Left colon (tissue), 2 donors: ENCODE data around the gene RAMP3. TPM values are rescaled to one million over a fixed set of nuclear protein-coding genes. Genes with fewer than 3 reads are reported as not detected.

ENCODE experiments used
- ATAC-seq: fragments of 200-7000 bp; cut with Tn5 transposase; one replicate; pipeline ENCODE4 v1.9.1; 2020; ENCODE audit warnings: mild to moderate bottlenecking, moderate library complexity
- DNase-seq, 2 donors: peaks; one replicate each; pipeline ENCODE4 v3.0.0-alpha.2; 2020
- intact Hi-C, 2 donors: fragments of 100-400 bp; cut with DNase I in 1 of 2; cut with micrococcal nuclease in 1 of 2; formaldehyde crosslinking; loops; one replicate each; pipeline versions ENCODE4 v1.11.2 to v1.14.0; 2022; cut with DNase I, micrococcal nuclease
- total RNA-seq, 2 donors: library from RNA; stranded (reverse); fragmentation: NEBNext Ultra II Directional; extraction: Animal tissue kit (Norgen Biotek cat#: 25700); gene quantifications; one replicate each; pipeline ENCODE4 v1.2.1, GENCODE V29; 2021
- donor health status: DM: no; HTN: no; CAD: no.
- donor health status: DM: yes; HTN: yes; CAD: no.

Gene RAMP3
- total RNA-seq, 2 donors from 2014 or later, result 8.8 to 9.5 TPM

DNA sequence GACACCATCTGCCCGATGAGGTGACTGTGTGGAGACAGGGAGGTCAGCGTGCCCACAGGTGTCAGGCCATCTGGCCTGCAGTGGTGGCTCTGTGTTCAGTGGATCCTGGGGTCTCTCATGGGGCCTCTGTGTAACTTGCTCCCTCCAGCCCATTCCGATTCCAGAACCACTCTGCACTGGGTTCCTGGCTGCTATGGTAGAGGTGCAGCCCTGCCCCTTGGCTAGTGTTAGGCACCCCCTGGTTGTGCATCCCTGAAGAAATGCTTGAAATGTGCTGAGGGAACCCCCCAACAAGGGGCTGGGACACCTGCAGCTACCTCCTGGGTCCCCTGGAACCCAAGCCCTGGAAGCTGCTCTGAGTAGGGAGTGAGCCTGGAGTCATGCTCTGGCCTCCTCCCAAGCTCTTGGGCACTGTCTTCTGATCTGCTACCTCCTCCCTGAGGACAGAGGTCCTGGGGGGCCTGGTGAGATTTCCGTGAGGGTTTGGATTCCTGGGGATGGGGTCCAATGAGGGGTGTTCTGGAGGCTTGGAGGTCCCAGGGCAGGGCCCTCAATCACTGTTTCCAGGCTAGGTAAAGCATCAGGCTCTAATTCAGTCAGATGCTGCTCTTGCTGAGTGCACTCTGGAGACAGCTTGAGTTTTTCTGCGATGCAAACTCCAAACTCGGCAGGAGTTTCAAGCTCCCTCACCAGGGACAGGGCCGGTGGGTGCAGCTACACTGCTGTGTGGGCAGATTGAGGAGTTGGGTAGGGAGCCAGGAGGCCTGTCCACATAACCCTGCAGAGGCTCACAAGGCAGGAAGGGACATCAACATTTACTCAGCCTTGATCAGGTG, 27.7 kb downstream of the RAMP3 start:
- no peak for ATAC-seq
- DNase-seq, result no peak
- intact Hi-C loops, result no loop called here

DNA sequence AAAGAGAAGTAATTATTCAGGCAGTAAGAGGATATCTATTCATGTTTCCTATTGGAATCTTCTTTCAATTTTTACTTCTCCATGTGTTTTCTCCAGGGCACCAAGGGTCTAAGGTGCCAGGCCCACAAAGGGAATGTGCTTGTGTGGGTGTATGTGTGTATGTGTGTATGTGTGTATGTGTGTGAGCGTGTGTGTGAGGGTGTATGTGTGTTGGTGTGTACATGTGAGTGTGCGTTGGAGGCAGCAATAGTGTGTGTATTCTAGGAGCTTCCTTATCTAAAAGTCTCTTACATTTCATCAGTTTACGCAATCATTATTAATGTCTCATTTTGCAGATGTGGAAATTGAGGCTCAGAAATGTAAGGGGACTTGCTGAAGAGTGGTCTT, 28.3 kb downstream of the RAMP3 start:
- ATAC-seq, result no peak
- no peak for DNase-seq
- intact Hi-C loops, result no loop called here

DNA sequence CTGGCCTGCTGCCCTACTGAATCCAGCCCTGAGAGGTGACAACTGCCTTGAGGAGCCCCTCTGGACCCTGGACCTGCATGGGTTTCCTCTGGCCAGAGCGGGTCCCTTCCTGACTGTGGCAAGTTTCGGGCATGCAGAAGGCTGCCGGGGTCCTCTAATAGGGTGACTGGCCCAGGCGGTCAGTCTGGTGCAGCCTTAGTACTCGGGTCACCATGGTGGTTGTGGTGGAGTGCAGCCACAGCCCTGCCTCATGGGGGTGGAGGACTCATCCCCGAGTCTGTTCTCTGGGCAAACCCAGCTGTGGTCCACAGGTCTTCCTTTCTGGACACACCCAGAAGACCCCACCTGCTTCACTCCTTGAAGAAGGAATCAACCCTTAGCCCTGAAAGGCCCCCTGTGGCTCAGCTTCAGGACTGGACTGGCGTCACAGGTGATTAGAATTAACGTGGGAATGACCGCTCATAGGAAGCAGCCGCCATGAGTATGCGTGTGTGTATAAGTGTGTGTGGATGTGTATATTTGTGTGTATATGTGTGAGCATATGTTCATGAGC, 28.7 kb downstream of the RAMP3 start:
- intact Hi-C loops, result no loop called here
- no peak for DNase-seq
- ATAC-seq, result no peak

DNA sequence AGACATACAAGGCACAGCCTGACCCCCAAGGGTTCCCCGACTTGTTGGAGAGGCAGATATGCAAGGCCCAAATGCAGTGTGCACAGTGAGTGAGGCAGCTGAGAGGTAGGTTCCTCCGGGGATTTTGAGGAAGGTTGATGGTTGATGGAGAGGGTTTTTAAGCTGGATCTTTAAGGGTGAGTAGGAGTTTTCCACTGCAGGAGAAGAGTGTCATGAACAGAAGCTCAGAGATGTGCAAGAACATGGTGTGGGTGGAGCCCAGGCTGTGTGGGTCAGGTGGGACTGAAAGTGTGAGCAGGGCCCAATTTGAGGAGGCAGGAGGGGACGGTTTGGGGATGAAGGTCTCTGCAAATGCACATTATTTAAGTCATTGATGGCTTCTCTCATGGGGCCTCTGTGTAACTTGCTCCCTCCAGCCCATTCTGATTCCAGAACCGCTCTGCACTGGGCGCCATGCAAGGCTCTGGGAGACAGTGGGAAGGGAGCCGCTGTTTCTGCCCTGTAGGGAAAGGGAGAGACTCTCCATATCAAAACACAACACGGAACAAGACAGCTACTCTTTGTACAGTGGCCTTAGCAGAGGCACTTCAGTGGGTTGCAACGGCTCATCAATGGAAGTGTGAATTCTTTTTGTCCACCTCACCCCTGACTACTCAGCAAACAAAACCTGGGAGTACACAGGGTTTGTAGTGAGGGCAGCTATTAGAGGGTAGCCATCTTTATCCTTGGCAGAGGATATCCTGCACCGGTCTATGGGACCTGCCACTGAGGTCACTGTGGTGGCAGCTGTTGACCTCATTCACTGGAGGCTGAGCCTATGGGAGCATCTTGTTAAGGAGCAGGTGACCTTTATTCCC, 29.7 kb downstream of the RAMP3 start:
- DNase-seq, result no peak
- no peak for ATAC-seq
- intact Hi-C loops, result no loop called here

DNA sequence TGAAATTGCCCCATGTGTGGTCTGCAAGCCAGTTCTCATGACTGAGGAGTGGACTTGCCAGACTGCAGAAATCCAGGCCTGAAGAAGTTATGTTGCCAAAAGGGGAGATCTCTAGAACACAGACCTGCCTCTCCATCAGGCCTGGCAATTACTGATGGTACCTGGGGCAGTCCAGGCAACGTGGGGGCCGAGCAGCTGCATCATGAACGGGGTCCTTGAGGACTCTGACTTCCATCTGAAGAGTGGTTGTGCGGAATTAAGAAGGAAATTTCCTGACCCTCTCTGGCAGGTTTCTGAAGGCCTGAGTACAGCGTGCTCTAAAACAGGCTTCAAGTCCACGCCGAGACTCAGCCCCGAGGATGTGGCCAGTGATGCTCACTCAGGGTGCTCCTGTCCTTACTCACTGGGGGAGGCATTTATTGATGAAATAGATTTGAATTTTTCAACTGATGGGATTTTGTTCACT, 30.4 kb downstream of the RAMP3 start:
- no peak for ATAC-seq
- no peak for DNase-seq
- intact Hi-C loops, result no loop called here

DNA sequence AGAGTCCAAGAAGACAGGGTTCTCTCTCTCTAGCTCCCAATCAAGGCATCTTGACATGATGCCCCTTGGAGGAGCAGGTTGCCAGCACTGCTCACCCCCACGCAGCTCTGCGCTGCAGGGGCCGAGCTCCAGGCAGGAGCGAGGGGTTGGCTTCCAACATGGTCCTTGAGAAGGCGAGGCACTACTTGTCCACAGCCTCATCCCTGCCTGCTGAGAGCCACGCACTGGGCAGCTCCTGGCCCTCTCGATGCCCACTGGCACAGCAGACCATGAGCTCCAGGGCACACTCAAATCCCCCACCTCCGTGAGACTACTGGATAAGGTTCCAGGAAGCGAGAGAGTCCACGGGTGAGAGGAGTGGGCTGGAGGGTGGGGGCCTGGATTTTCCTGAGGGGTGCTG, 31.1 kb downstream of the RAMP3 start:
- intact Hi-C loops, result no loop called here
- no peak for ATAC-seq
- no peak for DNase-seq

DNA sequence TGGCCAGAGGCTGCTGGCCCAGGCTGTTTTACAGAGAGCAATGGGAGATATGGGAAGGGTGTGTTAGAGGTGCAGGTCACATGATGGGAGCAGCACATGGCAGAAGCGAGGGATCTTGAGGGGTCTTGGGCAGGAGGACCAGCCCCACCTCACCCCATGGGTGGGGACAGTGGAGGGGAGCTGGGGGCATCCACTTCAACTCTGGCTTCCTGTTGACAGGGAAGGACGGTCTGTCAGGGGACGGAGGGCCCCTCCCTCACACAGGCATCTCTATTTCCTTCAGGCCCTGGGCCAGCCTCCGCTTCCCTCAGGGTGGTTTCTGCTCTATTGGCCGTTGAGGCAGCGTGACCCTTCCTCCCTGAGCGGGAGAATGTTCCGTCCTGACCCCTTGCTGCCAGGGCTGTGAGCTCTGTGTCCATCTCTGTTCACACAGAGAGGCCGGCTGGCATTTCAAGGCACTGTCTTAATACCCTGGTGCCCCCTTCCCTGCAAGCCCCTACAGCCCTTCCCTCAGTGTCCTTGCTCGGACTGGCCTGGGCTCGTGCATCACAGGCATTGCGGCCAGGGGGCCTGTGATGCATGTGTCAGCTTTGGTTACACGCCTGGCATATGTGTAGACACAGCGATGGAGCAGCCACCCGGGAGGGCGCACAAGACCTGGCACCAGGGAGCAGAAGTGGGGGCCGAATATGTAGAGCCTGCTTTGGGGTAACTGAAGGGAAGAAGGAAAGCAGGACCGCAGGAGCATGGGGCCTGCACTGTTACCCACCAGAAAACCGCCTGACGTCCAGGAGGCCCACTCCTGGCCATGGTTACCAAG, 31.8 kb downstream of the RAMP3 start:
- ATAC-seq, result no peak
- DNase-seq, result no peak
- intact Hi-C loops, result no loop called here

DNA sequence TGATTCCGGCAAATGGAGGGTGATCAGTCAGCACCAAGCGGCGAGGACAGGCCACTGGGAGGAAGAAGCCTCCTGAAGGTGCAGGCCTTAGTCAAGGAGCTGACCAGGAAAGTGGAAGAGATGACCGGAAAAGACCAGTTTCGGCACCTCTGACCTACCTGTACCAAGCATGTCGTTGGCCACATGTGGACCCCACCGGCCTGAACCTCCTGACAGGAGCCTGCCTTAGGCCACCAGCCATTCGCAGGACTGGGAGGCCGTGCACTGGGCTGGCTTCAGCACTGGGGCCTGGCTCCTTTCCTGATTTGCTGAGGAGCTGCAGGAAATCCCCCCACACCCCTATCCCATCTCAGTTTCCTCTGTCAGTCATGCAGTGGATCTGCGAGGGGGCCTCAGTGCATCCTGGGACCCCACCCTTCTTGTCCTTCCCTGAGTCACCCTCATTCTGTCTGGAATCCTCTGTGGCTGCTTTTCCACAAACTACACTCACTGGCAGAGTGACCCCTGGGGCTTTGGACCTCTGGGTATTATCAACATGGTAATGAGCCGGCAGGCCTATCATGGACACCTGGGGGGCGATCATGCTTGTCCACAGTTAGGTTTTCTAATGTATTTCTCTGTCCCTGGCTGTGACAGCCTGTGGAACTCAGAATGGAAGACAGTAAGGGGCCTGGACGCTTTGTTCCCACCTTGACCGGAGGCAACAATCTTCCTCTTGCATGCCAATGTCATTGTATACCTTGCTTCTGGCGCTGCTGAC, 33.0 kb downstream of the RAMP3 start:
- intact Hi-C loops, result no loop called here
- DNase-seq (no peak), ATAC-seq (no peak)

DNA sequence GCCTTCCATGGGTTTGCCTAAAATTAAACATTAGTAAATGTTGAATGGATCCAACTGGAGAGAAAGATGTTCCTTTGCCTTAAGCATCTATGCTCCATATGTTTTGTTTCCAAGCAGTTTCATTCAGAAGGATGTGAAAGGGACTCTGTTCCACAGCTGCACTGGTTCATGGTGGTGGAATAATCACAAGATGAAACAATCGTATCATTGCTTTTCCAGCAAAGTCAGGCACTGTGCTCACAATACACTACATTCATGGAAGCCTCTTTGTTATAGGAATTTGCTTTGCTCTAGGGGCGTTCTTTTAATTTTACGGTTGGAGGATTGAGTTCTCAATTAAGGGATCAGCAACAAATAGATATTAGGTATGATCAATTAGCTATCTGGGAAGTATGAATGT, 33.8 kb downstream of the RAMP3 start:
- ATAC-seq, result no peak
- intact Hi-C loops, result no loop called here
- no peak for DNase-seq

DNA sequence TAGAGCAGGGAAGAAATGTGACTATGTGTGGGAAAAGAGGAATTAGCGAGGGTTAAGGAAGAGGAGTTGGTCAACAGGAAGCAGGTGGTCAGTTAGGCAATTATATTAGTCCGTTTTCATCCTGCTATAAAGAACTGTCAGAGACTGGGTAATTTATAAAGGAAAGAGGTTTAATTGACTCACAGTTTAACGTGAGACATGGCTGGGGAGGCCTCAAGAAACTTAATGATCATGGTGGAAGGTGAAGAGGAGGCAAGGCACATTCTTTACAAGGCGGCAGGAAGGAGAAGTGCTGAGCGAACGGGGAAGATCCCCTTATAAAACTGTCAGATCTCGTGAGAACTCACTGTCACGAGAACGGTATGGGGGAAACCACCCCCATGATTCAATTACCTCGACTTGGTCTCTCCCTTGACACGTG, 35.0 kb downstream of the RAMP3 start:
- DNase-seq, result no peak
- intact Hi-C loops, result no loop called here
- ATAC-seq, result no peak

DNA sequence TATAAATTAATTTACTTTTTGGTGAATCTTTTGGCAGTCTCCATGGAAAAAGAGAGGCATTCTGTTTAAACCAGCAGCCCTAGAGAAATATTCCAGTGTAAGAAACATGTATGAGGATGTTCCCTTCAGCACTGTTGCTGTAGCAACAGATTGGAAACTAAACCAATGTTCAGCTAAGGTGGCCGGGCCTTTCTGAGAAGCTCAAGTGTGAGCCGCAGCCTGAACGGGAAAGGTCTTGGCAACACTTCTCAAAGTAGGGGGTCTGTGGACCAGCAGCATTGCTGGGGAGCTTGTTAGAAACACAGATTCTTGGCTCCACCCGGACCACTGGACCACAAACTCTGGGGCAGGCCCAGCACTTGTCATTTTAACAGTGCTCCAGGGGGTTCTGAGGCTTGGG, 36.2 kb downstream of the RAMP3 start:
- ATAC-seq, result no peak
- intact Hi-C loops, result no loop called here
- no peak for DNase-seq

DNA sequence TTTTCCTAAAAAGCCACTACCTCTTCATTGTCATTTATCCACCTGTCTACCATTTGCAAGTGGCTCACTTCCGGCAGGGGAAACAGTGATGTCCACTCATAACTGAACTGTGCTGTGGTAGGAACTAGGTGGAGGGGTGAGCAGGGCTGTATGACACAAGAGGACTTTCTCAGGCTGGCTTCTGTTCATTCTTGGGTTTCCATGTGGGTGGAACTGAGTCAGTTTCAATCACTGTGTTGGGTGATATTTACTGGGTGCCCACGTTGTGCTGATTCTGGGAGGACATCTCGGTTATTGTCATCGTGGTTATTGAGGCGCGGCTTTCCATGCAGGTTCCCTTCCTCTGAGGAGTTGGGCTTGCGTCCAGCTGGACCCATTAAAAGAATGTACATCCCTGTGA, 38.8 kb downstream of the RAMP3 start:
- ATAC-seq (no peak), DNase-seq (no peak)
- intact Hi-C loops, result no loop called here

DNA sequence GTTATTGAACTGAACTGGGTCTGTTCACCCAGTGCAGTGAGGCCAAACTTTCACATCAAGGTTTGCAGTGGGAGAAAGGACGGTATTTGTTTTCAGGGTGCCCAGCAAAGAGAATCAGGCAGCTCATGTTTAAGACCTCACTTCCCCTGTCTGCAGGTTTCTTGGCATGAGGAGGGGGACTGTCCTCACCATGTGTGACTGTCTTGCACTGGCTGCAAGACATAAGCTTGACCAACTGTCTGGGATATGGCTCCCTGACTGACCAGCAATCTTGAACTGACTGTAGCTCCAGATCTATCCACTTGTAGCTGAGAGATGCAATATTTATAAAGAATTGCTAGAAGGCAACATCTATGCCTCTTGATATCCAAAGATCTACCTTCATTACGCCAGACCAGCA, 39.9 kb downstream of the RAMP3 start:
- ATAC-seq (no peak), DNase-seq (no peak)
- intact Hi-C loops, result no loop called here

DNA sequence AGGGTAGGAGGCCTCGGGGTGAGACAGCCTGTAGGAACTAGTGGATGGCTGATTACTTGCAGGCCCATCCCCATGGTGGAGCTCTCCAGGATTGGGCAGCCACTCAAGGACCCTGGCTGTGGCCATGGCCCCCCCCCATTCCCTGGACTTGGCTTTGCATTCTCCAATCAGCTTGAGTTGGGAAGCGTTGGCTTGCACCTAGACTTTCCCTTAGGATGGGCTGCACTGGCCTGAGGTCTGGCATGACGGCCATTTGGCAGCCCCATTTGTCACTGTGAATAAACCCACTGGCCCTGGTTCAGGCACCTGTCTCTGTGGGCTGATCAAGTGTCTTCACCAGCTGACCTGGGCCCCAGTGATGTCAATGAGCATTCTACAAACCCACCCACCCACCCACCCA, 41.4 kb downstream of the RAMP3 start:
- intact Hi-C loops, result no loop called here
- DNase-seq, result no peak
- no peak for ATAC-seq

DNA sequence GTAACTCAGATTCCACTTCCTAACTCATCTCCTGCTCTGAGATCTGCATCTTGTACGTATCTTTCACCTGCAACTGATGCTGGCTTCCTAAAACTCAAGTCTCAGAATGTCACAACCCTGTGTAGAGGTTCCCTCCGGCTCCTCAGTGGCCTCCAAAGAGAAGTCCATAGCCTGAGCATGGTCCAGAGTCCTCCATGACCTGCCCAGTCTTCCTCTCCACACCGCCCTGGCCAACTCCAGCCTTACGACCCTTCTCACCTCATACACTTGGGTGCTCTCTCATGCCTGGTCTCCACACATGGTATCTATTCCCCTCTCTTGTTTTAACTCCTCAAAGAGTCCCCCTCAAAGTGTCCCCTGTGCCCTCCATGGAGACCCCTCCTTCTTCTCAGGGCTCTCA, 41.9 kb downstream of the RAMP3 start:
- DNase-seq (no peak), ATAC-seq (no peak)
- intact Hi-C loops, result no loop called here

DNA sequence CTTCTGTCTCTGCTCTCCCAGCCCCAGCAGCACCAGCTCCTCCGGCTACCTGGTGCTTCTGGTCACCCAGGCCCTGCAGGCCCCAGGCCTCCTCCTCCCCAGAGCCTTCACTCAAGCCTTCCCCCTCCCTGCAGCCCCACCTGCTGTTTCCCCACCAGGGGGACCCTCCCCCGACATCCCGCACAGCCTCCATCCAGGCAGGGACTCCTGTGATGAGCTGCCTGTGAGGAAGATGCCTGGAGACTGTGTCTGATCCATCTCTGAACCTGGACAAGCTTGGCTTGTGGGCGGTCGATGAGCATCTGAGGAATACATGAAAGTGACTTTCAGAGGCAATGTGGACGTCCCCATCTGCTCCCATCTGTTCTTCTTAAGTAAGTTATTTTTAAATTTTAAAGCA, 45.0 kb downstream of the RAMP3 start:
- intact Hi-C loops, result no loop called here
- no peak for ATAC-seq
- DNase-seq, result no peak

DNA sequence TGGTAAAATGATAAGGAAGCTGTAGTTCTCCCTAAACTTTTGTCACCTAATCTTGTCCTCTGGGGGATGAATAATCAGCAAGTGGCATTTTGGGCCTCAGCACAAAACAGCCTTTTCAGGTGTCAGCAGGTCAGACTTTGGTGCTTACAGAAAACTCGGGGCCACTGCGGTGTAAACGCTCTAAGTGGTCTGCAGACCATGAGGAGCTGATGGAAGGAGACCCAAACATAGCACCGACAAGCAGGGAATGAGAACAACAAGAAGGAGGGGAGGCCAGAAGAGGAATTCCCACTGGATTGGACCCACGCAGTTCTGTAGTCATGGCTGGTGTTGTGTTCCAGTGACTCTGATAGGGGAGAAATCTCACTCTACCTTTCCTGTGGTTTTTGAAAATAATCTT, 45.4 kb downstream of the RAMP3 start:
- intact Hi-C loops, result no loop called here
- no peak for ATAC-seq

DNA sequence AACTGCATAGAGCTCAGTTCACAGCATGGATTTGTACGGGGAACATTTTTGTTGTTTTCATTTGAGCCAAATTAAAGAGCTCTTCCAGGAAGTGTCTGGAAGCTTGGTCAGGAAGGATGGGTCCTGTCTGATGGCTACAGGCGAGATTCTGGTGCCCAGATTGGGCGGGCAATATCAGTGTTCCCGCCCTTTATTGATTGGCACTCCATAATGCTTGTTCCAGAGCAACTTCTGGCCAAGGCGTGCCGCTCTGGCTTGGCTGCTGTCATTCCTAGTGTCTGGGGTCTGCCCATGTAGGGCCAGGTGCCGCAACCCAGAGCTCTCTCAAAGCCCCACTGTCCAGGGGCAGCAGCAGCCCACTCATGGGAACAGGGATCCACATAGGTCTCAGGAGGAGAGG, 45.9 kb downstream of the RAMP3 start:
- DNase-seq, result no peak
- no peak for ATAC-seq
- intact Hi-C loops, result no loop called here

More for the DNA sequence above, 45.4 kb downstream of the RAMP3 start:
- DNase-seq, result no peak
